ENCODE data around the gene LILRA6. TPM values are rescaled to one million over a fixed set of nuclear protein-coding genes. Genes with fewer than 3 reads are reported as not detected.

Gene LILRA6
- total RNA-seq, 1 donor from 2014 or later = 1.5 TPM

GRCh38 chr19:54189145-54189734 is 53.4 kb downstream of the LILRA6 start, which contains the start of gene MBOAT7:
MBOAT7 (minus strand) TSS chr19:54189580; CDS start chr19:54188508, 1,072 bp downstream.
- Histone ChIP-seq H3K4me3 (peak within 1 kb of the TSS; percentile 81 to 88), H3K27ac (peak within 1 kb of the TSS; percentile 96), H3K4me1 (peaks cover 31% of the 10 kb centered on the region), H3K9me3 (no peaks in the 10 kb centered on the region), H3K27me3 (no peaks in the 10 kb centered on the region), H3K36me3 (peaks cover 0 to 14% of the 10 kb centered on the region in 2 donors)
- intact Hi-C loops (cut with DNase I) = no loop called here
- TF ChIP-seq CTCF (IDR thresholded peaks at IDR 0.05) (peak in 2 of 3 experiments; percentile 12 to 21), POLR2A (IDR thresholded peaks at IDR 0.05) (peak in 1 of 2 donors; percentile 70), POLR2AphosphoS5 (IDR thresholded peaks at IDR 0.05; ENCODE audit: insufficient read depth in 1 of 2, low read depth in 1 of 2) (peak in 1 of 2 donors; percentile 70)
- DNase-seq (ENCODE audit: extremely low spot score in 2 of 2) = no peak

DNA sequence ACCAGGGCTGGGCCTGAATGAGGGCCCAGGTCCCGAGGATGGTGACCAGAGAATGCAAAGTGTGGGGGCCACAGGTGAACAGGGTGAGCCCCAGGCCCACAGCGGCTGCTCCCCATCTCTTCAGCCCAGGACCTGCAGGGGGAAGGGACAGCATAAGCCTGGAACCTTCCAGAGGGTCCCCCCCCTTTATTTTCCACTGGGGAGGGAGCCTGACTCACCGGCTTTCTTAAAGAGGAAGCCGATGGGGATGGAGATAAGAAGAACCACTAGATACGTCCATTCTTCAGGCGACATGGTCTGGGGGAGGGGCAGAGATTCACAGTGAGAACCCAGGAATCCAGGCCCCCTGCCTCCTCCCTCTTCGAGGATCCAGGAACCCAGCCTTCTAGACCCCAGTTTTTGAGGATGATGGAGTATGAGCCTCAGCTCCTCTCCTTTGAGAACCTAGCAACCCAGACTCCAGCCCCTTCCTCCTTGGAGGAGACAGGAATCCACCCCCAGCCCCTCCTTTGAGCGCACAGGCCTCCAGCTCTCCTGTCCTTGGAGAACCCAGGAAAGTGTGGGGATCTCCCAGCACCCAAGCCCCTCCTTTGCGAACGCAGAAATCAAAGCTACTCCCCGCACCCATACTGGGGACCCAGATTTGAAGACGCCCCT is 54.2 kb downstream of the LILRA6 start:
- H3K36me3 ChIP-seq = peaks cover 0 to 6% of the 10 kb centered on the region in 2 donors
- H3K27ac ChIP-seq = peak overlapping the region; percentile 96
- H3K9me3 ChIP-seq = no peaks in the 10 kb centered on the region
- TF ChIP-seq POLR2A (IDR thresholded peaks at IDR 0.05) (no peak), CTCF (IDR thresholded peaks at IDR 0.05) (no peak), POLR2AphosphoS5 (IDR thresholded peaks at IDR 0.05; ENCODE audit: insufficient read depth in 1 of 2, low read depth in 1 of 2) (no peak)
- DNase-seq (ENCODE audit: extremely low spot score in 2 of 2) = no peak
- H3K27me3 ChIP-seq = no peaks in the 10 kb centered on the region
- peak overlapping the region; percentile 81 to 87 for H3K4me3 ChIP-seq
- intact Hi-C loops (cut with DNase I) = no loop called here
- H3K4me1 ChIP-seq = peaks cover 31% of the 10 kb centered on the region

DNA sequence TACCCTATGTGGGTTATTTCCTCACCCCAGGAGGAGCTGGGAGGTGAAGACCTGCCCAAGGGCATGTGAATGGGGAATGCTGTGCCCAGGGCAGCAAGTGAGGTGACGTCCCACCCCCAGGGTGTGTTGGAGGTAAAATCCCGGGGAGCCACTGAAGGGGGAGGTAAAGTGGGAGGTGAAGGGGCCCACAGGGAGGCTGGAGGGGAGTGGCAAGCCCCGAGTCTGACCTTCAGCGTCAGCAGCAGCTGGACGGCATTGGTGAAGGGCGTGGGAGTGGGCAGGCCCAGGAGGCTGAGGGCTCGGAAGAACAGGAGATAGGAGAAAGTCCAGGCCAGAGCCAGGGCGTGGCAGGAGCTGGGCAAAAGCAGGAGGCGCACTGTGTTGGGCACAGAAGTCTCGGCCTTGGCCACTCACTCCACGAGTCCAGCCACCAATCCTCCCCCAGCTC is 55.6 kb downstream of the LILRA6 start:
- no peak overlapping the region for H3K4me3 ChIP-seq
- peaks cover 18% of the 10 kb centered on the region for H3K4me1 ChIP-seq
- no peak for DNase-seq (ENCODE audit: extremely low spot score in 2 of 2)
- H3K27me3 ChIP-seq = no peaks in the 10 kb centered on the region
- no peak overlapping the region for H3K27ac ChIP-seq
- intact Hi-C loops (cut with DNase I) = no loop called here
- TF ChIP-seq CTCF (IDR thresholded peaks at IDR 0.05) = no peak
- no peak for TF ChIP-seq POLR2A (IDR thresholded peaks at IDR 0.05)
- no peak for TF ChIP-seq POLR2AphosphoS5 (IDR thresholded peaks at IDR 0.05; ENCODE audit: insufficient read depth in 1 of 2, low read depth in 1 of 2)
- H3K36me3 ChIP-seq = no peaks in the 10 kb centered on the region
- H3K9me3 ChIP-seq = no peaks in the 10 kb centered on the region

Small RNA genes lying within 50 kb of the gene (microRNA-seq; reads per million reads assigned to microRNA genes)
- gene MIR4752 (ENCODE audit: borderline number of aligned reads, borderline replicate concordance) = not detected

Small RNA genes lying within 50 kb of the gene (small RNA-seq; reads per million reads assigned to genes)
- gene MIR4752 (not detected), gene RNU6-1307P (not detected)

Other genes with a start within 250 kb of the LILRA6 start
- gene VSTM1, start 178.9 kb downstream of the LILRA6 start, total RNA-seq = not detected
- gene TARM1, start 161.4 kb downstream of the LILRA6 start, total RNA-seq = not detected
- gene OSCAR, start 142.0 kb downstream of the LILRA6 start, total RNA-seq = 1.2 TPM
- gene NDUFA3, start 139.9 kb downstream of the LILRA6 start, total RNA-seq = 79.3 TPM
- gene TFPT, start 127.1 kb downstream of the LILRA6 start, total RNA-seq = 13.0 TPM
- gene PRPF31, start 127.0 kb downstream of the LILRA6 start, total RNA-seq = 44.4 TPM
- 17.7 TPM for gene CNOT3, start 105.0 kb downstream of the LILRA6 start, total RNA-seq
- gene LENG1, start 83.1 kb downstream of the LILRA6 start, total RNA-seq = 5.4 TPM
- 22.3 TPM for gene TMC4, start 69.6 kb downstream of the LILRA6 start, total RNA-seq
- 76.6 TPM for gene MBOAT7, start 53.2 kb downstream of the LILRA6 start, total RNA-seq
- gene TSEN34, start 51.5 kb downstream of the LILRA6 start, total RNA-seq = 52.3 TPM
- gene RPS9, start 41.9 kb downstream of the LILRA6 start, total RNA-seq = 1,892 TPM
- 20.4 TPM for gene LILRB3, start 19.8 kb downstream of the LILRA6 start, total RNA-seq
- gene LILRB5, start 14.5 kb upstream of the LILRA6 start, total RNA-seq = 12.3 TPM
- 2.0 TPM for gene LILRB2, start 38.3 kb upstream of the LILRA6 start, total RNA-seq
- 2.9 TPM for gene LILRA5, start 70.4 kb upstream of the LILRA6 start, total RNA-seq
- gene LILRA4, start 96.4 kb upstream of the LILRA6 start, total RNA-seq = not detected
- 8.8 TPM for gene LAIR1, start 122.1 kb upstream of the LILRA6 start, total RNA-seq
- 5.9 TPM for gene TTYH1, start 172.7 kb upstream of the LILRA6 start, total RNA-seq
- gene LENG8, start 206.4 kb upstream of the LILRA6 start, total RNA-seq = 129 TPM
- gene LENG9, start 221.0 kb upstream of the LILRA6 start, total RNA-seq = 10.3 TPM
- 33.4 TPM for gene CDC42EP5, start 230.5 kb upstream of the LILRA6 start, total RNA-seq

All from vagina (tissue), 2 donors.